ENCODE measurements around the gene SPDYE16.
"Not testable (repeated sequence)": the region's sequence is repeated elsewhere in the genome, so short reads cannot be mapped to it uniquely, and the experiment has no call there.

- not testable (repeated sequence) for TF ChIP-seq CTCF, POLR2A (IDR thresholded peaks at IDR 0.05)
These were observed 29.2 kb upstream of the SPDYE16 start for GRCh38 chr7:76572296-76572695.

Measured in lower leg skin (tissue), 3 donors.